AG10803 (cell line): ENCODE results near the gene MTA3.
"Not testable (repeated sequence)": the region's sequence is repeated elsewhere in the genome, so short reads cannot be mapped to it uniquely, and the experiment has no call there.

ENCODE experiments used
- DNase-seq: peaks from one replicate; pipeline ENCODE4 v3.0.0; 2010; ENCODE audit warnings: low read depth
- H3K4me3 ChIP-seq: 2 replicates; pipeline ENCODE4 v1.5.1; 2011; ENCODE audit warnings: mild to moderate bottlenecking, low read length, control low read depth
- CTCF ChIP-seq: conservative IDR thresholded peaks from 2 replicates; pipeline ENCODE4 v1.5.1; 2011; ENCODE audit warnings: mild to moderate bottlenecking, low read length, control low read depth, inconsistent platforms

The MTA3 gene

GRCh38 chr2:42624047-42624446 is 55.6 kb downstream of the MTA3 start:
- no peak for TF ChIP-seq CTCF
- no peak overlapping the region for H3K4me3 ChIP-seq
- DNase-seq = no peak

GRCh38 chr2:42628024-42628423 is 59.6 kb downstream of the MTA3 start:
- DNase-seq, H3K4me3 ChIP-seq: not testable (repeated sequence)

GRCh38 chr2:42636934-42637333 is 68.5 kb downstream of the MTA3 start:
- no peak for DNase-seq
- TF ChIP-seq CTCF = no peak
- H3K4me3 ChIP-seq = no peak overlapping the region

GRCh38 chr2:42638080-42638784 is 69.8 kb downstream of the MTA3 start:
- TF ChIP-seq CTCF = no peak
- no peak for DNase-seq
- no peak overlapping the region for H3K4me3 ChIP-seq

- no peak for TF ChIP-seq CTCF
- no peak for DNase-seq
- H3K4me3 ChIP-seq = no peak overlapping the region
Measured at GRCh38 chr2:42639340-42640077, 71.1 kb downstream of the MTA3 start.

GRCh38 chr2:42640261-42640660 is 71.8 kb downstream of the MTA3 start:
- no peak overlapping the region for H3K4me3 ChIP-seq
- DNase-seq = no peak
- no peak for TF ChIP-seq CTCF

GRCh38 chr2:42642371-42642770 is 73.9 kb downstream of the MTA3 start:
- H3K4me3 ChIP-seq, DNase-seq: not testable (repeated sequence)

GRCh38 chr2:42645551-42645950 is 77.1 kb downstream of the MTA3 start:
- no peak for TF ChIP-seq CTCF
- DNase-seq = no peak
- H3K4me3 ChIP-seq = no peak overlapping the region
